Epidermal melanocyte (primary cell): ENCODE data around the gene UGT1A5.

ENCODE experiments used
- DNase-seq: peaks from one replicate; pipeline ENCODE4 v3.0.0; 2011; ENCODE audit warnings: low spot score; ENCODE audit not compliant: insufficient read length

Gene UGT1A5

DNA sequence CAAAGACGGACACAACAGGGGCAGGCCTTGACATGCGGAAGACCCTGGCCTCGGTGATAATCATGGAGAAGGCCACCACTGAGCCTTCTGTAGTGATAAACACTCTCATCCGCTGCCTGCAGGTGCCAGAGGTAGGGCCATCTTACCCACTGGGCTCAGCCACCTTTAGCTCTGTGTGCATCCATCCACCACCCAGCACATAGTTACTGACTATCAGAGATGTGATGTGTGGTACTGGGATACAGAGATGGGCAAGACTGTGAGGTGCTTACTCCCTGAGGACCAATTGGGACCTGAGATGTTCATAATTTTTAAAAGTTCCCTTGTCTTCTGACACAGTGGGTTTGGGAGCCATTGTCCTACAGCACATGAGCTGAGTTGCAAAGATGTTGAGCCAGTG lies 67.0 kb downstream of the UGT1A5 start:
- no peak for DNase-seq

DNA sequence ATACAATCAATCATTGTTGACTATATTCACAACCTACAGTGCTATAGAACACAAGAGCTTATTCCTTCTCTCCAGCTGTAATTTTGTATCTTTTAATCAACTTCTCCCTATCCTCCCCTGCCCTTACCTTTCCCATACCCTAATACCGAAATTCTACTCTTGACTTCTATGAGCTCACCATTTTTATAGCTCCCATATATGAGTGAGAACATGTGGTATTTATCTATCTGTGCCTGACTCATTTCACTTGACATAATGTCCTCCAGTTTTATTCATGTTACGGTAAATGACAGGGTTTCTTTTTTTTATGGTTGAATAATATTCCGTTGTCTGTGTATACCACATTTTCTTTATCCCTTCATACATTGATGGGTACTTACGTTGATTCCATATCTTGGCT lies 68.1 kb downstream of the UGT1A5 start:
- no peak for DNase-seq

DNA sequence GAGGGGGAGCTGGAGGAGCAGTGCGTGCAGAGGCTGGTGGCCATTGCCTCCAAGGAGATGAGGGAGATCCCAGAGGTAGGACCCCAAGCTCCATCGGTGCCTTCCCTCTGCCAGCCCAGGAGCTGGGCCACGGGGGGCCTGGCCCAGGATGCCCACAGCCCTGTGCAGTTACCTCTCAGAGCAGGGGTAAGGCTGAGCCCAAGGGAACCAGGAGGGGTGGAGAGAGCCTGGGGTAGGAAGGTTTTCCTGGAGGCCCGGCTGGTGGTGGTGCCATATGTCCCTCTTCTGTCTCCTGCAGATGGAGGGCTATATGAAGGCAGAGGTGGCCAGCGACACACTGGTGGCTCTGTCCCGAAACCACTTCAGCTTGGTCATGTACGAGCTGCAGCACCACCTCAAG lies 76.8 kb downstream of the UGT1A5 start:
- DNase-seq, result no peak

DNA sequence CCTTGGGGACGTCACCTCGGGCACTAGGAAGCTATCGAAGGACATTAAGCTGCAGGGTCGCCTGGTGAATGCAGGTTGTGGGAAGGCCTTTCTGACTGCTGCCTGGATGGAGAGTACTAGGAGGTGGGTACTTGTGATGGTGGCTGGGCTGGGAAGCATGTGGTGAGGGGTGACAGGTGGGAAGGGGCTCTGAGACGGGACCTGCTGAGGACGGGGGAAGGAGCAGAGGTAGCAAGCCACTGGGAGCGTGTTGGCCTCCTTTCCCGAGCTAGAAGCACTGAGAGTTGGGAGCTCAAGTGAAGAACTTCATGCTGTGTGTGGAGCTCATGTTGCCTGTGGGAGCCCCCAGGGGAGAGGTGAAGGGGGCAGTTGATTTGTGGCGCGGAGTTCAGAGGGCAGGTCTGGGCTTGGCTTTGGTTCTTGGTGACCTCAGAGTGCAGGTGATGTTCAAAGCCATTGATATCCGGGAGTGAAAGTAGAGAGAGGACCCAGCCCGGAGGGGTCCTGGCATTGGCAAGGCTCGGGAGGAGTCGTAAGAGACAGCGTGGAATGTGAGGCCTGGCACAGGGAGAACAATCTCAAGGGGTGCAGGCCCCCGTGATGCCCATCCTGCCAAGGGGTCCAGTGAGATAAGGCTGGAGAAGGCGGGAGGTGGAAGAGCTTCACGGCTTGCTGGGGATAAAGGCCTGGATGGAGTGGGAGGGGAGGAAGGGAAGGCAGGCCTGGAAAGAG lies 78.6 kb downstream of the UGT1A5 start:
- DNase-seq, result no peak

DNA sequence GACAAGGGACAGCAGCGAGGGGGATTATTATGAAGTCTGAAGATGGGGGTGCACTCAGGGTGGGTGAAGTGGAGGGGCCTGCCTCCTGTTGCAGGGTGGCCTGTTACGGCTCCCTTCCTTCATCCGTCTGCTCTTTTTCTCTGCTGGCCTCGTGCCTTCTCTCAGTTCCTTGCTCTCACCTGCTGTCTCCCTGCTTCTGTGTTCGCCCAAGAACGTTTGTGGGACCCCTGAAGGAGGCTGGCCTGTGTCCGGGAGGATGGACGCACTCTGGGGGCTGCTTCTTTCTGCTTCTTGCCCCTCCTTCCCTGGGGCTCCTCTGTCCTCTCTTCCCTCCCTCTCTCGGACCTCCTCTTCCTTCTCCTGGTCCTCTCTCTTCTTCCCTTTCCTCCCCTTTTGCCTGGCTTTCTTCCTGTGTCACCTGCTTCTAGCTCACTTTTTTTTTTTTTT lies 79.2 kb downstream of the UGT1A5 start:
- no peak for DNase-seq

DNA sequence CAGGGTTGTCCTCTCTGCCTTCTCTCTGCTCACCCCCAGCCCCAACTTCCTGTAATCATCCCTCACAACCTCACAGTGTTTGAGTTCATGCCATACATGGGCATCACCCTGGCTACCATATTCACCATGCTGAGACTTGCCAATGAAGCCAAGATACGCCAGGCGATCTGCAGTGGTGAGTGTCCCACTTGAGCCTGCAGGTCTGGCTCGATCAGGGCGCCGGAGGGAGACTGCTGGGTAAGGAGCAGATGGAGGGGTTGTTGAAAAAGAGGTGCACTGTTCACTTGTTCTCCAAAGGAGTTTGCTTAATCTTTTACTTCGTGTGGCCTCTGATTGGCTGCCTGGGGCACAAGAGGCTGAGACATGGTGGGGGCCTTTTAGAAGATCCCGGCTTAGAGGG lies 80.0 kb downstream of the UGT1A5 start:
- no peak for DNase-seq

DNA sequence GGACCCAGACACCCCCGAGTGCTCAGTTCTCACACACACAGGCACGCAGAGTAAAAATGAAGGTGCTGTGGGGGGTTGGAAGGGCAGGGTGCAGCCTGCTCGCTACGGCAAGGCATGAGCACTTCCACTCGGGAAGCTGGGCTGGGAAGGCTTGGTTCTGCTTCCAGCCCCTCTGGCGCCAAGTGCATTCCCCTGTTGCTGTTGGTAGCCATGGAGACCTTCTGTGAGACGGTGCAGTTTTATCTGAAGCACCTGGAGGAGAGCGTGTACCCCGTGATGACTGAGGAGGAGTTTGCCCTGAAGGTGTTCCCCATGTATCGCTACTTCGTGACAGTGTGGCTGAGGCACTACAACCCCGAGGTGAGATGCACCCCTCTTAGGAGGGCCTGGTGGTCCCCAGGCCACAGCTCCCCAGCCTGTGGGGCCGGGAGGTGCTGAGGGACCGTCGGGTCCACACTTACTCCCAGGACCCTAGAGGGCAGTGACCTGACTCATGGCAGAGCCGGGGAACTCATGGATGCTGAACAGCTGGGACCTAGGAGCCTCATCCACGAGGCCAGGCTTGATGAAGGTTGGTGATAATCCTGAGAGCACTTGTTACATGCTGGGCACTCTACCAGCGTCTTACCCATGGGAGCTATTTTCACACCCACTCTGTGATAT lies 80.9 kb downstream of the UGT1A5 start:
- DNase-seq, result no peak

DNA sequence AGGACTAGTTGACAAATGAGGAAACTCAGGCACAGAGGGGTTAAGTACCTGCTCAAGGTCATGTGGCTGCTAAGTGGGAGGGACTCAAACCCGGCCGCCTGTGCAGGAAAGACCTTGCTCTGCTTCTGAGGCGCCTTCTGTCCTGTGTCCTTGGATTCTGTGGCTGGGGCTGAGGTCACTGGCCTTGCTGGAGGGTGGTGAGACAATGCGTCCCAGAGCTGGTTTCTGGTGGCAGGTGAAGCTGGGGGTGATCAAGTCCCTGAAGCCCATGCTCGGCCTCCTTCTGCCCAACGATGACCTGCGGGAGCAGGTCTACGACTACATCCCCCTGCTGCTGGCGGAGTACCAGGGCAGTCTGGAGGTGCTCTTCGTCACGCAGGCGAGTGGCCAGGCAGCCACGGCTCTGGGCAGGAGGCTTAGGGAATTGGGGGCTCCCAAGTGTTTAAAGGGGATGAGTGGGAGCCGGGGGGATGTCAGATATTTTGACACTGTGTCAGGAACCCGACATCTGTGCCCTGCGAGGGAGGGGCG lies 81.5 kb downstream of the UGT1A5 start:
- no peak for DNase-seq

DNA sequence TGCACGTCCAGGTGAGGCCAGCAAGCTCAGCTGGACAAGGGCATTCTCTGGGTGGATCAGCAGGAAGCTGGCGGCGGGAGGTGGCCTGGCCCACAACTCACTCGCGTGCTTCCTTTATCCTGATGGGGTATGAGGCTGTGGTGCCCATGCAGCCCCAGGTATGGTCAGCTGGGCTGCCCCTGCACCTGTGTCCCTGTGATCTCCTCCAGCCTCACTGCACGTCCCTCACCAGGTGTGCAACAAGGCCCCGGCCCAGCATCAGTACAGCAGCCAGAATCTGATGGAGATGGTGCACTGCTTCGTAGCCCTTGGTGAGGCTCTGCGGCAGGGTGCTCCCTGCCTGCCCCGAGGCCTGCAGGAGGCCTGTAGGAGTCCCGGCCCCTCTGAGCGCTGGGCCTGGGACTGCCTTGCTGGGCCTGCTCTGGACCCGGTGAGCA lies 83.0 kb downstream of the UGT1A5 start:
- DNase-seq, result no peak

DNA sequence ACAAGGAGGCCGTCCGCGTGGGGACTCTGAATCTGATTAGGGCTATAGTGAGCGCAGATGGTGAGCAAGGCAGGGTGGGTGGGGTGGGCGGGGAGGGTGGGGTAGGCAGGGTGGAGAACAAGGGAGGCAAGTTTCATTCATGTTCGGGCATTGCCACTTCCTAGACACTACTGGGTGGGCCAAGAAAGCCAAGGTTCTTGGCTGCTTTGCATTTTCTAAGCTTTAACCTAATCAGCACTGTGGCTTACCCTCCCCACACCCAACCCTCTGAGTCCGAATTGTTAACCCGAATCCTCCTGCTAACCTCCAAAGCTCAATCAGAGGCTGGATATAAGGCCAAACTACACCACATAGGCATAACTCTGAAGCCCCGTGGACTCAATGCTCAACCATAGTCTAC lies 83.5 kb downstream of the UGT1A5 start:
- no peak for DNase-seq

DNA sequence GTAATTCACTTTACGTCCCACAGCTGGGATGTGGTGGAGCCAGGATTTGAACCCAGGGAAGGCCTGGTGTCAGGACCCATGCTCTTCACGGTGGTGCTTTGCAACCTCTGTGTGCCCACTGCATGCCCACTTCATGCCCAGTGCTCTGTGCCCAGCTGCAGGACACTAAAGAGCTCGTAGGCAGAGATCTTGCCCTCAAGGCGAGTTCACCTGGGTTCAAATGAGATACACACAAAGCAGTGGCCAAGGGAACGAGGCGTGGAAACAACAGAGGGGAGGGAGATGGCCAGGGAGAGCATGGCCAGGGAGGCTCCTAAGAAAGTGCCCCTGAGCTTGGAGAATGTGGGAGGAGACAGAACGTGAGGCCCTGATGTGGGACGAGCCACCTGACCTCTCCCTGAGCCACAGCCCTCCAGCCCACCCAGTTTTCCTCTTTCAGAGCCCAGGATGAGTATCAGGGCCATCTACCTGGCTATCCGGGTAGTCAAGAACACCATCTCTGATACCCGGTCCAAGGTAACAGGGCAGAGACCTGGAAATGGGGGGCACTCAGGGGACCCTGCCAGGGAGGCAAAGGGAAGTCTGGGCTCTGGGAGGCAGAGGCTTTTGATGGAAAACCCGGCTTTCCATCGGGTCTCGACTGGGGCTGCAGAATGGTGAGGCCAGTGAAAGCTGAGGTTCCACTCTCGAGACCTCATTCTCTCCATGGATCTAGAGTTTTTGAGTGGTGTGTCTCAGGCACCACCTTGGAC lies 85.8 kb downstream of the UGT1A5 start:
- DNase-seq, result no peak

DNA sequence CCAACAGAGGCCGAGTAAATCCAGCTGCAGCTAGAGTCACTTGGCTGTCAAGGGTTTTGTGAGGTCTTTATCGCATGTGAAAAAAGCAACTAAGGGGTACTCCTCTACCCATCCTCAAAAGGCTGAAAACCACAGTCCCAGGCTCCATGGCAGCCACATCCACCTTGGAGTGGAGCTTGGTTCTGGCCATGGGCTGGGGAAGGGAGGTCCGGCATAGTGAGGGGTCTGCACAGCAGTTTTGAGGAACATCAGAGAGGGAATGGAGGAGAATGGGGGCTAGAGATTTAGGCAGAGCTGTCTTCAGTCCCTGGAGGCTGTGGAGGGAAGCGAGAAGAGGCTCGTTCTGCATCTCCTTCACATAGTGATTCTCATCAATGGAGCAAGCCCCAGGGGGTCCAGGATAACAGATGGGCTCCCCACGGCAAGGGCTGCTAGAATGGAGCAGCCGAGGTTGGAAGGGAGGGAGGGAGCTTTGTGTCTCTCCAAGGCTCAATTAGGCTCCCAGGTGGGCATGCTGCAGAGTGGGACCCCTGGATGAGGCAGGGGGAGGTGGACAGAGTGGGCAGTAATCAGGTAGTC lies 86.5 kb downstream of the UGT1A5 start:
- DNase-seq, result no peak

DNA sequence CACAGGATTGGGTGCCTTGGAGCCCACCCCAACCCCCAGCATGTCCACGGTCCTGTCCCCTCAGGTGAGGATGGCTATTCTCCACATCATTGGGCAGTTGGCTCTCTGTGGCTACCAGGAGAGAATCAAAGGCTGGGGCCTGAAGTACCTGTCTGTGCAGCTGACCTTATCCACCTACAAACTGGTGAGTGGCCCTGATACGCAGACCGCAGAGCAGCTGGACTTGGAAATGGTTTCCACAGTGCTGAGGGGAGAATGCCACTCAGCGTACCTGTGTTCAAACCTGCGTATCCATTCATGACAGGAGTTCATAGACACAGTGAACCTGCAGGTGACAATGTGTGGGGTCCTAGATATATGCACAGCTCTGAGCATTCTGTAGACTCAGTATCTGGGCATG lies 87.0 kb downstream of the UGT1A5 start:
- no peak for DNase-seq

DNA sequence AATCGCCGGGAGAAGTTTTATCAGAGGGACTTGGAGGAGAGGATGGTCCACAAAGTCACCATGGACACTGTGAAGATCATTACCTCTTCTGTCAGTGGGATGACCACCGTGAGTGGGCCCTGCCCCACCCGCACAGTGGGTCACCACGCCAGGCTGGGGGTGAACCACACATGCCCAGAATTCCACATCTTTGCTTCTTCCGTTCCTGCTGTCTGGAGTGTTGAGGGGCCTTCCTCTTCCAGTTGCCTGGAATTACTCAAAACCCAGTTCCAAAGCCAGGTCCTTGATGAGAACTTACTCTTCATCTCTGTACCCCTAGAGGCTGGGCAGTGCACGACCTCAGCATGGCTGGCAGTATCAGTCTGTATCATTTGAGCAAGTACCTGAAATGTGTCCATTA lies 87.5 kb downstream of the UGT1A5 start:
- DNase-seq, result no peak

DNA sequence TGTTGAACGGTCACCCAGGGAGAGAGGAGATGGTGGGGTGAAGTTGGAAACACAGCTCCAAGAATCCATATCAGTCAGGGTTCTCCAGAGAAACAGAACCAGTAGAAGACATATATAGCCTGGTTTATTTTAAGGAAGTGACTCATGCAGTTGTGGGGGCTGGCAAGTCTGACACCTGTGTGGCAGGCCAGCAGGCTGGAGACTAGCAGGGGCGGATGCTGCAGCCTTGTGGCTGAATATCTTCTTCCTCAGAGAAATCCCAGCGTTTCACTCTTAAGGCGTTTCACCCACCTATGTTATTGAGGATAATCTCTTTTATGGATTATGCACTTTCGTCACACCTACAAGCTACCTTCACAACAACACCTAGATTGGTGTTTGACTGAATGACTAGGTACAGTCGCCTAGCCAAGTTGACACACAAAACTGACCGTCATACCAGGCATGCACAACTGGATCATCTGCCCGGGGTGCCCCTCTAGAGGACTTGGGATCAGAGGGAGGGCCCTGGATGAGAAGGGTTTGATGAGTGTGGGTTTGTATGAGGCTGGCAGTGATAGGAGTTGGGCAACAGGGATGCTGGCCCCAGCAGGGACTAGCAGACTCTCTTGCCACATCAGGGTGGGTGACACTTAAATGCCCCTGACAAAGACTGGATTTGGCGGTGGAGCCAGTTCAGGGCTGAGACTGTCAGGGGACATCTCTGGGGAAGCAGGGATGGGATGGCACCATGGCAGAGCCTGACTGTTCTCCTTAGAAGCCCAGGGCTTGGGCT lies 88.8 kb downstream of the UGT1A5 start:
- DNase-seq, result no peak

DNA sequence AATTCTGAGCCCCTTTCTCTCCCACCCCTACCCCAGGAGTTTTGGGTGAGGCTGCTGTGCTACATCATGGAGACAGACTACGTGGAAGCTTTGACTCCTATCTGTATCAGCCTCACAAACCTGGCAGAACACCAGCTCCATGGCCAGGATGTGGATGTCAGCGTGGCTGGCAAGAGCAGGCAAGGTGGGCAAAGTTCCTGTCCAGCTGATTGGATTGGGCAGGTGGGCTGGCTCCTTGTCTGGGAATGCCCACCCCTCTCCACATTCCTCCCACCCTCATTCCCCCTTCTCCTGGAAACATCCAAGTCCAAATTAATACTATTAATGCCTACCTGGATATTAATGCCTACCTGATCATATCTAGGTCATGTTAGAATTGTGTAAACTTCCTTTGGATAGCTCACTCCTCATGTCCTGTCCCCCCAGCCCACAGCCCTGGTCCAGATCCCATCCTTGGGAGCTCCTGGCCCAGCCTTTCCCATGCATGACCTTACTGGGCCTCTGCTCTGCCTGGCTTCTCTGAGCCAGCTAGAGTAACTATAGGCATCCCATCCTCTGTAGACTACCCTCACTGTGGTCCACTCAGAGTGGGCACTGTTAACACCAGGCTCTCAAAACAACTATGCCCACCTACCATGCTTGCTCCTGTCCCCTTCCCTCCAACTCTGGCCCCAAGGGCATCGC lies 89.6 kb downstream of the UGT1A5 start:
- DNase-seq, result no peak

DNA sequence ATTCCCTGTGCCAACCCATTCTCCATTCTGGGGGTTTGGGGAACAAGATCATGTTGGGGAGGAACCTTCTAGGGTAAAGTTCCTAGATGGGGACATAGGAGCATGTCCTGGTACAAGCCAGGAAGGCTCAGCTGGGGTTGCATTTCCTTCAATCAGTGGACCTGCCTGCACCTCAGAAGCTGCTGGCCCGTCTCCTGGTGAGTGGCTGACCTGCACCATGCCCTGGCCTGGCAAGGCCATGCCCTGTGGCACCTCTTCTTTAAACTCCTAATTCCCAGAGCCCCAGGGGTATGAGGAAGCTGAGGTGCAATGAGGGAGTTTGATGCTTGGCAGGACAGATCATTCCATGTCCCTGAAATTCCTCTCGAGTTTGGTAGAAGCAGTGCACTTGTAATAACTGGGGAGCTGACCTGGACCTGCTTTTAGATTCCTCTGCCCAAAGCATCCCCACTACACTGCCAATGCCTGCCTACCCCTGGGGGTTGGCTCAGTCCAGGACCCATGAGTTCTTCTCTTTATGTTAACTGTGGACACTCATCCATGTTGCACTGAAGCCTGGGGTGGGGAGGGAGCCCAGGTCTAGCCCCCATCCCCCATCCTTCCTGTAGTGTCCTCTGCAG lies 90.7 kb downstream of the UGT1A5 start:
- no peak for DNase-seq

DNA sequence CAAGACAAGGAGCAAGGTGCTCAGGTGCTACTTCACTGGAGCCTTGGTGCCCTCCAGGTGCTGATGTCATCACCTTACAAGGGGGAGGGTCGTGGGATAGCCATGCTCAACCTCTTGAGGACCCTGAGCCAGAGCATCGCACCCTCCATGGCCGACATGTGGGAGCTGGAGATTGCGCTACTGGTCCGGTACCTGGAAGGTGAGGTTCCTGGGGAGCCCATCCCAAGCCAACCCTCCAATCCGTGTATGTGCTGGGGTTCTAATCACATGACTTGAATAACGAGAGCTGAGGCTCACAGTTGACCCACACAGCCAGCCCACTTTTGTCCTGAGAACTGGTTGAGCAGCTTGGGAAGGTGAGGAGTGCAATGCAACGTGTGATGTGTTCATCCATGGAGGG lies 91.3 kb downstream of the UGT1A5 start:
- DNase-seq, result no peak

DNA sequence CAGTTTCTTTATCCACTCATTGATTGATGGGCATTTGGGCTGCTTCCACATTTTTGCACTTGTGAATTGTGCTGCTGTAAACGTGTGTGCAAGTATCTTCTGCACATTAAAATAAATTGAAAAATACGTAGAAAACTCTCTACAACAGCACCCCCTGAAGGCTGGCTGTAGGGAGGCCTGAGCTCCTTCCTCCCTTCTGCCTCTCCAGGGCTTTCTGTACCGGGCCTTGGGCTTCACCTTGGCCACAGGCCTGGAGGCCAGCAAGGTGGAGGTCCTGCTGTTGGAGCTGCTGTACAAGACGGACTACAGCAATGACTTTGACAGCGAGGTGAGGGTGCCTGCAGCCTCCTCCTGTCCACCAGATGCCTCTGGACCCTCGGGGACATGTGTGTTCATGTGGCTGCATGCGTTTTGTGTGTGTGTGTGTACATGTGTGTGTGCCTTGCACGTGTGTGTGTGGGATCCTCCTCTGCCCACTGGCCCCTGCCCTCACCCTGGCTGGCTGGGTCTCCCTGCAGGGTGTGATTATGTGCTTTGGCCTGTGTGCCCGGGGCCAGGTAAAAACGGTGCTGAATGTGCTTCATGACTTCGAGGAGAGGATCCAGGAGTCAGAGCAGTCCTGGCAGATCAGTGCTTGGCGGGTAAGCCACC lies 94.6 kb downstream of the UGT1A5 start:
- DNase-seq, result no peak
